ENCODE results near the gene MINDY2.
"Not testable (repeated sequence)": the region's sequence is repeated elsewhere in the genome, so short reads cannot be mapped to it uniquely, and the experiment has no call there.

- not testable (repeated sequence) for TF ChIP-seq CTCF (conservative IDR thresholded peaks at IDR 0.05; ENCODE audit: low read depth in 2 of 2); EZH2 (IDR thresholded peaks at IDR 0.05; ENCODE audit: low read depth, unreplicated experiment)
Observed at GRCh38 chr15:58851205-58851604, 80.1 kb downstream of the MINDY2 start.
